ENCODE results near the gene OSBPL6. TPM values are rescaled to one million over a fixed set of nuclear protein-coding genes. Genes with fewer than 3 reads are reported as not detected.

Gene OSBPL6
- total and polyA plus RNA-seq, 9 of the 15 experiments (the other 6 are each of a cell fraction or from before 2014, with no cell fraction given) = 3.4 to 12.7 (median 9.3) TPM

DNA sequence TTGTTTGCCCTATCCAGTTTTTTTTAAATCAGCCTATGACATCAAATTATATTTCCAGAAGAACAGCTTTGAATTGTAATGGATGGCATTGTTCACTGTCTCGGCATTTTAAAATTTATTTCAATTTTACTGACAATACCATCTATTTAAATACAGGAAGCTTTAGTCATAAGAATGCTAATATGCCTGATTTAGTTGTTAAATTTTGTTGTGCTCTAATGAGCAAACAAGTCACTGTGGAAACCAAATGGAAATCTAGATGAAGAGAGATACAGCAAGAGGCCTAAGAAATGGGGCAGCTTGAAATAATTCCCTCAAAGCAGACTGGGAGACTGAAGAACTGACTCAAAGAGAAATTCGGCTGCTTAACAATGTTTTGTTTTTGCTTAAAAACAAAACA is 76.8 kb downstream of the OSBPL6 start:
- DNase-seq (ENCODE audit: extremely low read depth in 1 of 4, low spot score in 3 of 4) = no peak
- FAIRE-seq = no peak
- POLR2A ChIA-PET = interaction anchor here (1.0 kb wide), 1 partner anchor 158 kb away, joined by 3 read pairs; no protein-coding TSS in a partner anchor
- ATAC-seq = no peak
- H3K79me2 ChIP-seq (ENCODE audit: control insufficient read depth, insufficient read depth, low read length) = no peaks in the 10 kb centered on the region
- H2AFZ ChIP-seq (ENCODE audit: low read depth, low read length) = no peak overlapping the region
- no peaks in the 10 kb centered on the region for H3K27me3 ChIP-seq (ENCODE audit: control insufficient read depth in 2 of 2, insufficient read depth in 2 of 2, low read length in 2 of 2)
- H3K9ac ChIP-seq (ENCODE audit: insufficient read depth in 1 of 2, low read depth in 2 of 2, low read length in 2 of 2) = no peak overlapping the region
- H3K4me1 ChIP-seq (replicated peaks in 1 of 2; ENCODE audit: control insufficient read depth in 2 of 2, insufficient read depth in 2 of 2, low read length in 2 of 2) = peaks cover 26 to 55% of the 10 kb centered on the region in 2 experiments
- H3K4me2 ChIP-seq (ENCODE audit: insufficient read depth, low read length) = no peak overlapping the region
- 0 out of 2 replicates have a peak, but pooled peaks cover 5% of the 10 kb centered on the region for H4K20me1 ChIP-seq (replicated peaks; ENCODE audit: control insufficient read depth, insufficient read depth, low read length)
- no peaks in the 10 kb centered on the region for H3K9me3 ChIP-seq (replicated peaks; ENCODE audit: control insufficient read depth, insufficient read depth, low read depth, low read length)
- H3K4me3 ChIP-seq = no peak overlapping the region
- TF ChIP-seq NCOR1 (IDR thresholded peaks at IDR 0.05) (no peak), CCAR2 (IDR thresholded peaks at IDR 0.05; ENCODE audit: low read depth, low read length) (no peak), CREBBP (IDR thresholded peaks at IDR 0.05; ENCODE audit: low read depth, low read length) (no peak), ZNF253 (CRISPR knock-in tag; conservative IDR thresholded peaks at IDR 0.05) (no peak), CSDE1 (IDR thresholded peaks at IDR 0.05) (no peak), NCOA4 (IDR thresholded peaks at IDR 0.05; ENCODE audit: partially characterized antibody) (no peak), ZNF3 (CRISPR knock-in tag; IDR thresholded peaks at IDR 0.05) (no peak), SMAD1 (IDR thresholded peaks at IDR 0.05; ENCODE audit: low read depth, low read length, partially characterized antibody) (no peak), HDAC8 (tag; IDR thresholded peaks at IDR 0.05) (no peak), SPI1 (IDR thresholded peaks at IDR 0.05; ENCODE audit: borderline replicate concordance, low read depth, low read length) (no peak), HDAC3 (IDR thresholded peaks at IDR 0.05; ENCODE audit: borderline replicate concordance, partially characterized antibody) (no peak), RB1 (IDR thresholded peaks at IDR 0.05; ENCODE audit: low read depth) (no peak), ZC3H8 (IDR thresholded peaks at IDR 0.05) (no peak), GTF2F1 (IDR thresholded peaks at IDR 0.05; ENCODE audit: low read depth, low read length) (no peak), HNRNPL (IDR thresholded peaks at IDR 0.05; ENCODE audit: low read depth, low read length) (no peak)
- TF ChIP-seq, protein P1, sequence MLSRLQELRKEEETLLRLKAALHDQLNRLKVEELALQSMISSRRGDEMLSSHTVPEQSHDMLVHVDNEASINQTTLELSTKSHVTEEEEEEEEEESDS (CRISPR knock-in tag; IDR thresholded peaks at IDR 0.05) = no peak
- TF ChIP-seq, protein P2, sequence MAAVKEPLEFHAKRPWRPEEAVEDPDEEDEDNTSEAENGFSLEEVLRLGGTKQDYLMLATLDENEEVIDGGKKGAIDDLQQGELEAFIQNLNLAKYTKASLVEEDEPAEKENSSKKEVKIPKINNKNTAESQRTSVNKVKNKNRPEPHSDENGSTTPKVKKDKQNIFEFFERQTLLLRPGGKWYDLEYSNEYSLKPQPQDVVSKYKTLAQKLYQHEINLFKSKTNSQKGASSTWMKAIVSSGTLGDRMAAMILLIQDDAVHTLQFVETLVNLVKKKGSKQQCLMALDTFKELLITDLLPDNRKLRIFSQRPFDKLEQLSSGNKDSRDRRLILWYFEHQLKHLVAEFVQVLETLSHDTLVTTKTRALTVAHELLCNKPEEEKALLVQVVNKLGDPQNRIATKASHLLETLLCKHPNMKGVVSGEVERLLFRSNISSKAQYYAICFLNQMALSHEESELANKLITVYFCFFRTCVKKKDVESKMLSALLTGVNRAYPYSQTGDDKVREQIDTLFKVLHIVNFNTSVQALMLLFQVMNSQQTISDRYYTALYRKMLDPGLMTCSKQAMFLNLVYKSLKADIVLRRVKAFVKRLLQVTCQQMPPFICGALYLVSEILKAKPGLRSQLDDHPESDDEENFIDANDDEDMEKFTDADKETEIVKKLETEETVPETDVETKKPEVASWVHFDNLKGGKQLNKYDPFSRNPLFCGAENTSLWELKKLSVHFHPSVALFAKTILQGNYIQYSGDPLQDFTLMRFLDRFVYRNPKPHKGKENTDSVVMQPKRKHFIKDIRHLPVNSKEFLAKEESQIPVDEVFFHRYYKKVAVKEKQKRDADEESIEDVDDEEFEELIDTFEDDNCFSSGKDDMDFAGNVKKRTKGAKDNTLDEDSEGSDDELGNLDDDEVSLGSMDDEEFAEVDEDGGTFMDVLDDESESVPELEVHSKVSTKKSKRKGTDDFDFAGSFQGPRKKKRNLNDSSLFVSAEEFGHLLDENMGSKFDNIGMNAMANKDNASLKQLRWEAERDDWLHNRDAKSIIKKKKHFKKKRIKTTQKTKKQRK (IDR thresholded peaks at IDR 0.05; ENCODE audit: borderline replicate concordance, low read depth, low read length) = no peak
- H3K9me1 ChIP-seq (ENCODE audit: control insufficient read depth, insufficient read depth, low read length) = no peaks in the 10 kb centered on the region
- H3K27ac ChIP-seq (ENCODE audit: extremely low read depth, low read depth, low read length) = no peak overlapping the region
- no peaks in the 10 kb centered on the region for H3K36me3 ChIP-seq (ENCODE audit: control insufficient read depth, insufficient read depth, low read length)
- in situ Hi-C loops (cut with MboI) = no loop called here
- intact Hi-C loops (cut with micrococcal nuclease) = loop anchor here (5.0 to 10.0 kb wide), 2 partner anchors 74 to 286 kb away; no protein-coding TSS in a partner anchor
- CTCF ChIA-PET (ENCODE audit: low intra/inter-chr PET ratio) = no interaction called here
- no TSS peak for BruUV-seq (replicated peaks)
- WGBS (ENCODE audit: insufficient coverage, low coverage, missing lambda C conversion rate) = 65% methylated on average over 2 of the region's 2 CpGs
